Activated CD8-positive, alpha-beta T cell treated with anti-CD3 and anti-CD28 coated beads for 36 hours (primary cell): ENCODE results near the gene RNPS1. TPM values are rescaled to one million over a fixed set of nuclear protein-coding genes. Genes with fewer than 3 reads are reported as not detected.
"Not testable (repeated sequence)": the region's sequence is repeated elsewhere in the genome, so short reads cannot be mapped to it uniquely, and the experiment has no call there.

ENCODE experiments used
- ATAC-seq: fragments of 200-7000 bp; cut with Tn5 transposase; one replicate; pipeline ENCODE4 v1.10.0; 2021; ENCODE audit warnings: mild to moderate bottlenecking, moderate library complexity
- CTCF ChIA-PET: fragments of 350-600 bp; sonication (Branson Sonifier 250); formaldehyde crosslinking; loops from one replicate; lab custom pipeline; 2021; ENCODE audit warnings: antibody characterized with exemption; lab: Charles Lee
- POLR2A ChIA-PET: fragments of 350-600 bp; sonication (Branson Sonifier 250); formaldehyde crosslinking; loops from one replicate; lab custom pipeline; 2021; ENCODE audit warnings: antibody characterized with exemption; lab: Charles Lee
- DNase-seq: peaks from one replicate; pipeline ENCODE4 v3.0.0-alpha.2; 2020
- H3K27ac Mint-ChIP-seq: one replicate; pipeline ENCODE4 v1.8.0; 2021; ENCODE audit warnings: mild to moderate bottlenecking, mixed read lengths
- H3K27me3 Mint-ChIP-seq: one replicate; pipeline ENCODE4 v1.8.0; 2021; ENCODE audit warnings: mixed read lengths
- H3K36me3 Mint-ChIP-seq: one replicate; pipeline ENCODE4 v1.8.0; 2021; ENCODE audit warnings: low read depth, mixed read lengths
- H3K4me1 Mint-ChIP-seq: one replicate; pipeline ENCODE4 v1.8.0; 2021; ENCODE audit warnings: low read depth, mixed read lengths
- H3K4me3 Mint-ChIP-seq: one replicate; pipeline ENCODE4 v1.8.0; 2021; ENCODE audit warnings: mild to moderate bottlenecking, moderate library complexity, mixed read lengths
- H3K9me3 Mint-ChIP-seq: one replicate; pipeline ENCODE4 v1.8.0; 2021; ENCODE audit warnings: mixed read lengths
- CTCF ChIP-seq: fragments of 200-600 bp; IDR thresholded peaks from one replicate; pipeline ENCODE4 v1.8.0; 2022; ENCODE audit warnings: antibody characterized with exemption, mild to moderate bottlenecking
- intact Hi-C: fragments of 100-400 bp; cut with micrococcal nuclease; formaldehyde crosslinking; loops from one replicate; pipeline ENCODE4 v1.10.0; 2022
- total RNA-seq, 2 experiments: library from RNA; stranded (reverse); gene quantifications; one replicate each; pipeline ENCODE4 v1.2.3, GENCODE V29; 2021

Gene RNPS1
- total RNA-seq, 2 experiments from 2014 or later: 334 to 358 TPM

- ChIA-PET POLR2A (no interaction called here), CTCF (no interaction called here)
- Mint-ChIP-seq H3K4me1 (no peaks in the 10 kb centered on the region), H3K4me3 (no peak overlapping the region), H3K27ac (no peak overlapping the region), H3K36me3 (peaks cover 14% of the 10 kb centered on the region), H3K9me3 (no peaks in the 10 kb centered on the region), H3K27me3 (no peaks in the 10 kb centered on the region)
- intact Hi-C loops: no loop called here
- ATAC-seq (no peak), DNase-seq (no peak)
- no peak for TF ChIP-seq CTCF
These were observed 23.6 kb downstream of the RNPS1 start for GRCh38 chr16:2244301-2244700.

- intact Hi-C loops: no loop called here
- POLR2A ChIA-PET: interaction anchor here (1.0 to 2.0 kb wide), 2 partner anchors 8 to 10 kb away, joined by 4 to 9 read pairs; partner anchors contain the start of gene ECI1
- Mint-ChIP-seq H3K4me3 (no peak overlapping the region), H3K9me3 (no peaks in the 10 kb centered on the region), H3K27me3 (no peaks in the 10 kb centered on the region), H3K36me3 (peaks cover 14% of the 10 kb centered on the region), H3K4me1 (no peaks in the 10 kb centered on the region), H3K27ac (no peak overlapping the region)
- ATAC-seq (no peak), DNase-seq (no peak)
- CTCF ChIA-PET: no interaction called here
- no peak for TF ChIP-seq CTCF
These were observed 24.1 kb downstream of the RNPS1 start for GRCh38 chr16:2243781-2244180.

GRCh38 chr16:2243031-2243528, 24.8 kb downstream of the RNPS1 start:
- DNase-seq (no peak), ATAC-seq (no peak)
- no peaks in the 10 kb centered on the region for H3K27me3 Mint-ChIP-seq
- ChIA-PET CTCF (no interaction called here), POLR2A (interaction anchor here (1.0 to 2.0 kb wide), 3 partner anchors 9 to 19 kb away, joined by 3 to 9 read pairs (median 4); partner anchors contain the start of gene ECI1)
- H3K9me3 Mint-ChIP-seq: no peaks in the 10 kb centered on the region
- intact Hi-C loops: no loop called here
- H3K4me3 Mint-ChIP-seq: no peak overlapping the region
- no peak for TF ChIP-seq CTCF
- H3K27ac Mint-ChIP-seq: no peak overlapping the region
- peaks cover 10% of the 10 kb centered on the region for H3K36me3 Mint-ChIP-seq
- no peaks in the 10 kb centered on the region for H3K4me1 Mint-ChIP-seq

GRCh38 chr16:2242598-2242997, 25.3 kb downstream of the RNPS1 start:
- POLR2A ChIA-PET: interaction anchor here (1.0 to 2.0 kb wide), 4 partner anchors 8 to 20 kb away, joined by 3 to 9 read pairs (median 5); partner anchors contain the start of gene ECI1
- no peak overlapping the region for H3K4me3 Mint-ChIP-seq
- no peak for DNase-seq
- H3K27me3 Mint-ChIP-seq: no peaks in the 10 kb centered on the region
- H3K27ac Mint-ChIP-seq: no peak overlapping the region
- peaks cover 10% of the 10 kb centered on the region for H3K36me3 Mint-ChIP-seq
- CTCF ChIA-PET: no interaction called here
- no peaks in the 10 kb centered on the region for H3K9me3 Mint-ChIP-seq
- no peaks in the 10 kb centered on the region for H3K4me1 Mint-ChIP-seq
- intact Hi-C loops: no loop called here
- no peak for ATAC-seq
- TF ChIP-seq CTCF: no peak

- H3K4me3 Mint-ChIP-seq, H3K27me3 Mint-ChIP-seq, intact Hi-C loops, DNase-seq, H3K36me3 Mint-ChIP-seq, ATAC-seq, H3K27ac Mint-ChIP-seq, H3K9me3 Mint-ChIP-seq, H3K4me1 Mint-ChIP-seq, CTCF ChIA-PET: not testable (repeated sequence)
- POLR2A ChIA-PET: interaction anchor here (0.5 to 1.3 kb wide), 4 partner anchors 10 to 17 kb away, joined by 3 read pairs; partner anchors contain the start of gene E4F1
These were observed 27.6 kb downstream of the RNPS1 start for GRCh38 chr16:2240331-2240730.
